ENCODE measurements around the gene GPX6. TPM values are rescaled to one million over a fixed set of nuclear protein-coding genes. Genes with fewer than 3 reads are reported as not detected.
A peak's percentile ranks its signal among the peaks of the same experiment; 100 is the strongest.

GPX6 gene
- total and polyA plus RNA-seq, 2 of the 13 experiments (the other 11 are each of a cell fraction or from before 2014, with no cell fraction given), result not detected

GRCh38 chr6:28542440-28543296 is 27.1 kb upstream of the GPX6 start (continued):
- TF ChIP-seq ZNF770 (CRISPR knock-in tag; IDR thresholded peaks at IDR 0.05), result no peak
- TF ChIP-seq ELK4 (CRISPR knock-in tag; IDR thresholded peaks at IDR 0.05; ENCODE audit: borderline replicate concordance), result no peak
- peak; percentile 92 for TF ChIP-seq ZNF629 (CRISPR knock-in tag; conservative IDR thresholded peaks at IDR 0.05)
- TF ChIP-seq SNAPC2 (CRISPR knock-in tag; IDR thresholded peaks at IDR 0.05), result no peak
- peak; percentile 45 for TF ChIP-seq SMC3 (IDR thresholded peaks at IDR 0.05; ENCODE audit: low read length)
- no peak for TF ChIP-seq ZNF12 (CRISPR knock-in tag; IDR thresholded peaks at IDR 0.05)
- TF ChIP-seq FLYWCH1 (CRISPR knock-in tag; IDR thresholded peaks at IDR 0.05), result no peak
- TF ChIP-seq CCDC6 (CRISPR knock-in tag; IDR thresholded peaks at IDR 0.05), result no peak
- TF ChIP-seq MNT (IDR thresholded peaks at IDR 0.05), result peak; percentile 40; the same call in 1 of the 2 replicates
- no peak for TF ChIP-seq ZNF256 (CRISPR knock-in tag; conservative IDR thresholded peaks at IDR 0.05)
- TF ChIP-seq SCMH1 (CRISPR knock-in tag; IDR thresholded peaks at IDR 0.05; ENCODE audit: borderline replicate concordance), result no peak
- peak; percentile 83 for TF ChIP-seq XRCC5 (optimal IDR thresholded peaks at IDR 0.05; ENCODE audit: low read length)
- no peak for TF ChIP-seq ZFP41 (CRISPR knock-in tag; IDR thresholded peaks at IDR 0.05; ENCODE audit: borderline replicate concordance)
- TF ChIP-seq ZFY (CRISPR knock-in tag; IDR thresholded peaks at IDR 0.05), result no peak
- TF ChIP-seq NR2F2 (IDR thresholded peaks at IDR 0.05; ENCODE audit: borderline replicate concordance, low read depth), result no peak
- no peak for TF ChIP-seq ZNF30 (CRISPR knock-in tag; IDR thresholded peaks at IDR 0.05)
- TF ChIP-seq AHR (CRISPR knock-in tag; IDR thresholded peaks at IDR 0.05), result no peak; the same call in 1 of the 2 replicates
- no peak for TF ChIP-seq FOXM1 (CRISPR knock-in tag; IDR thresholded peaks at IDR 0.05)
- TF ChIP-seq TFDP1 (CRISPR knock-in tag; IDR thresholded peaks at IDR 0.05; ENCODE audit: borderline replicate concordance), result no peak; the same call in 1 of the 2 replicates
- no peak for TF ChIP-seq NCOA5 (CRISPR knock-in tag; IDR thresholded peaks at IDR 0.05)
- no peak; the same call in 1 of the 2 replicates for TF ChIP-seq ZBTB21 (CRISPR knock-in tag; IDR thresholded peaks at IDR 0.05)
- no peak for TF ChIP-seq CC2D1A (CRISPR knock-in tag; IDR thresholded peaks at IDR 0.05)
- TF ChIP-seq BRF2 (CRISPR knock-in tag; IDR thresholded peaks at IDR 0.05), result no peak
- no peak for TF ChIP-seq ZNF44 (CRISPR knock-in tag; IDR thresholded peaks at IDR 0.05)
